GM19467 (cell line): Measurements from ENCODE around the gene EIF4E3.

Source experiments
- ATAC-seq: cut with Tn5 transposase; IDR thresholded peaks from one replicate; pipeline ENCODE4 v1.9.1; 2021; ENCODE audit warnings: mild to moderate bottlenecking, moderate library complexity; ENCODE audit not compliant: unreplicated experiment

EIF4E3 gene

DNA sequence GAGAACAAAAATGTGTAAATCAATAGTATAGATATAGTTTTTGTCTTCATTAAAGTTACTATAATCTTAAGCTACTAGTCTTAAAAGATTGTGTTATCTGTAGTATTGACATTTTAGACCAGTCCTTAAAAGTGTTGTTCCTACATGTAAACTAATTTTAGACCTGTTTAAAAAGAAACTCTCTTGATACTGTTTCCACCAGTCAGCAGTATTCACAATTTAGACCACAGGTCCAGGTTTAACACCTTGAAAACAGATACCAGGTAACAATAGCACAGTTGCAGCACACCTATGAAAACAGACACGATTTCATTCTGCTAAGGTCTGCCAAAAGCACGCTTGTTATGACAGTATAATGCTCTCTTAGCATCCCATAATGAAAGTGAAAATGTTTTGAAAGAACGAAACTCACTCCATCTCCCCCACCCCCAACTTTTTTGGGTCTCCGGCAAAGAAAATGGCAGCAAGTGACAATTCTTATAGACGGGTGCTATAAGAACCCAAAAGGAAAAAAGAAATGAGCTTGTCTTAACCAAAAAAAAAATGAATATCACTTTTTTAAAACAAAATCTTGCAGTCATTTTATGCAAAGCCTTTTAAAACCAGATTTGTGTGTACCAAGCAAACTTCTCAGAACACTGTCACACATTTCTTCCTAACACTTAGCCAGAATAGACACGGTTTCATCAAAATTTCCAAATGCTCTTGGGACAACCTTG is 1.6 kb downstream of the EIF4E3 start:
- ATAC-seq, result no peak

- ATAC-seq, result no peak
Observed at GRCh38 chr3:71722693-71723092, 2.5 kb downstream of the EIF4E3 start.

- ATAC-seq, result no peak
Observed at GRCh38 chr3:71721651-71722157, 3.5 kb downstream of the EIF4E3 start.

GRCh38 chr3:71721002-71721401 is 4.2 kb downstream of the EIF4E3 start:
- ATAC-seq, result no peak

DNA sequence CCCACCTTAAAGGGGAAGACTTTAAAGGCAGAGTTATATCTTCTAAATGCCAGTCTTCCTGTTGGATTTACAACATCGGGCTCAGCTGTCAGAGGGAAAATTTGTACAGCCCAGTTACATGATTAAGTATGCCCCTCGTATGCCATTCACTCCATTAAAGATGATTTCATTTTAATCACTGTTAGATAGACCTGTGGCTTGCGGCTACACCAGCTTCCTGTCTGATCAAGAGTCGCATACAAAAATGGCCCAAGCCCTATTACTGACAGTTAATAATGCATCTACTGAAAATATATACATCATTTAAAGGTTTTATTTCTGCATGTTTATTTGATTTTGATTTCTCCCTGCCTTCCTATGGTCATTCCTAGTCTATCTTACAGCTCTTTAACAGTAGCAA is 7.1 kb downstream of the EIF4E3 start:
- ATAC-seq, result no peak

DNA sequence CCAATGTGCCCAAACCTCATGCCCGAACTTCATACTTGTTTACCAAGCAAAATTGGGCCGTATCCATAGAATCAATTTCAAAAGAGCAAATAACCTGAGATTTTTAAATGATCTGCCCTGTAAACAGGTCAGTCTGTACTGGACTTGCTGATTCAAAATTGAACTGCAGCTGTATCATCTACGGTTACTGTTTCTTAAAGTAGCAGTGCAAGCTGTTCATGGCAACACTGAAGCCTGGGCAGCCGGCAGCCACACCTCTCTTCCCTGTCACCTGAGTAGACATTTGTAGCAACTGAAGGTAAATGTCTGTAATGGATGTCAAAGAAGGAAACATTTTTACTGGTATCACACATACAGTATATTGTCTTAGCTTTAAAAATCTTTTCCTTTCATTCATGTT is 10.6 kb downstream of the EIF4E3 start:
- ATAC-seq, result no peak

DNA sequence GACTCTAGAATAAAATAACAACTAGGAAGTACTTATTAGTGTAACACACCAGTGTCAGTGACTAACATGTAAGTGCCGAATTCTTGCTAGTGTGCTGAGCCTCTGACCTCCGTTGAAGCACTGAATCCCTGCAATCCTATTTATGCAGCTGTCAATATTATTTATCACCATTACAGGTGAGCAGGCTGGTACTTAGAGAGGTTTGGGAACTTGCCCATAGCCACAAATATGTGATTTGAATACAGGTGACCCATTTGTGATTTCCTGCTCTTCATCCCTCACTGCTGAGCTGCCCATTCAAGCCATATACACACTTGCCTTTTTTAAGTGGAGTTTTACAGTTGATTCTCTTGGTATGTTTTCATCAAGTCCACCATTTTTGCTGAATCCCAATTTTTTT is 12.2 kb downstream of the EIF4E3 start:
- ATAC-seq, result no peak

DNA sequence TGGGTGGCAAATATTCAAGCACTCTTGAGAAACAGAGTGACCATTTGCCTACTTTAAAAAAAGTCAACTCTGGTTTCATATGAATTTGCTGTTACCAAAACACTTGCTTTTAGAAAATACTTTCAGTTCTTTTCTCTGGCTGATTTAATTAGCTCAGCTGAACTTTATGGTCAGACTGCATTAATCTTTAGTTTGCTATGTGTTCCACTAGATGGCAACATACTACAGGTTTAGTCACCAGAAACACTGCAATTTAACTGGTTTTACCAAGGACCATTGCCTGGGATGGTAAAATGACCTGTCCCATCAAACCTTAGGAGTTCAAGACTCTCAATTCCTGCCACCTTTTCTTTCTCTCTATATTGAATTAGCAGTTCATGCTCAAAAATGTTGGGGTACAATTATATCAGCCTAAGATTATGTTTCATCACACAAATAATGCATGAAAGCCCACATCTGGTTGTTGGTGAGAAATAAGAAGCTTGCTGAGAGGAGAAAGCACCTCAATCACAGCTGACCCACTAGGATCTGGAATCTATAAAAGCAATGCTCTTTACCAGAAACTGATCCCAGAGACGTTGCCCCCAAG is 14.2 kb downstream of the EIF4E3 start:
- peak; percentile 65 for ATAC-seq

DNA sequence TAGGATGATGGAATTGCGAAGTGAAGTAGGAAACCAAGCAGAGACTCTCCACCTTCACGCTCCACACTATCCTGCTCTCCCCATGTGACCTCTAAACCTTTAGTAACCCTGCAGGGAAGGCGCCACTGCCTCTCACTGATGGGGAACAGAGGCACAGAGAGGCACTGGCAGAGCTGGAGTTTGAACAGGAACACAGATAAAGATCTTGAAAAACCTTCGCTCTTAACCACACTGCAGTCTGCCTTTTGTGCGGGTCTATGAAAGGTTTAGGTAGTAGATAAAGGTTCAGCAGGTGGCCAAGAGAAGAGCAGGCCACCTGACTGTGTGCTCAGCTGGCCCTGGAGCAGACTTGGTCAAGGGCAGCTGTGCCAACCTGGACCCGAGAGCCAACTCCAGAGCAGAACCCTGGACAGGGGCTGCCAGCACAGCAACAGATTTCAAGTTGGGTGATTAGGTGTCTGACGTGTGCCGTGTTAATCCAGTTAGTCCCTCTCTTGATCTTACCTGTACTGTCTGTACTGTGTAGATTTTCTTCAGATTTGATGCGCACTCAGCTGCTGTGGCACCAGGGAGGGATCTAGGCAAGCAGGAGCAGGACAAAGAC is 15.2 kb downstream of the EIF4E3 start:
- no peak for ATAC-seq

GRCh38 chr3:71708476-71709105 is 16.6 kb downstream of the EIF4E3 start:
- ATAC-seq, result no peak

DNA sequence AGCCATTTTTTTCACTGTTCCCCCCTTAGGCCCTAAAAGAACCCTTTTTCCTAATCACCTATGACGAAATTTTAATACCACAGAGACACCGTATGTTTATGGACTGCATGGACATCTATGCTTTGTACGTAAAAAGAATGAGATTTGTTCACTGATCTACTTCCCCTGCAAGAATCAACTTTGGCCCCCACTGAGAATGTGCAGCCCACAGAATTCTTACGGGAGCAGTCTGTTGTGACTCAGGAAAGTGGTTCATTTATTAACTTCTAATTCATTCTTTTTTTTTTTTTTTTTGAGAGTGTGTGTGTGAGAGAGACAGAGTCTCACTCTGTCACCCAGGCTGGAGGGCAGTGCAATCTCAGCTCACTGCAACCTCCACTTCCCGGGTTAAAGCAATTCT is 17.6 kb downstream of the EIF4E3 start:
- no peak for ATAC-seq

GRCh38 chr3:71705681-71706080 is 19.5 kb downstream of the EIF4E3 start:
- no peak for ATAC-seq

DNA sequence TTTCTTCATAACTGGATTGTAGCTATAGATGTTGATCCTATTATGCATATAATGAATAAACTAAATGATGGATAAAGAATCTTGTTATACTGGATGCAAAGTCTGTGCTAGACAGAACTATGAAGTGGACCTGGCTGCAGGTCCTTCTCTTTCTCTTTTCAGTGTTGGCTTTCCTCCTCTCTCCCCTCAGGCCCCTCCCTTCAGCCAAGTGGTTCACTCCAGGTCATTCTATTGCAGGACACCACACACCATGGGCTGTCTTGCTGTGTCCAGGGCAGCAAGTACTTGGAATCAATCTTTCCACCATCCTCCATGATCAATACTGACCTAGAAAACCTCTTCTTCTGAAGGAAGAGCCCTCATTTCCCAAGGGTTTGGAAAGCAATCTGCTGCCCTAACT is 20.3 kb downstream of the EIF4E3 start:
- ATAC-seq, result no peak

DNA sequence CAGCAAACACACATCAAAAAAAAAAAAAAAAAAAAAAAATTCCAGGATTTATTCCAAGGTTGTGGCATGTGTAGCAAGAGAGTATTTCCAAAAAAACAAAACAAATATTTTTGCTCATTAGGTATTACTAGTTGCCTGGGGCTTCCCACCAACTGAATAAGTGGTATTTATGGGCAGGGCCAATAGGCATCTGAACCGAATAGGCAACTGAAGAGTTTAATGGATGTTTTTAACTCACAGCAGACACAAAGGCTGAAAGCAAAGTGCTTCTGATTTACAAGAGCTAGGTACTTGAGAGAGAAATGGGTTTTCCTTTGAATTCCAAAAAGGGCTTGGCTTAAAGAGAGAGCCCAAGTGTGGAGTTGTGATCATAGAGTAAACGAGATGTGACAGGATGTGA is 21.4 kb downstream of the EIF4E3 start:
- ATAC-seq, result no peak

GRCh38 chr3:71702131-71703024 is 22.8 kb downstream of the EIF4E3 start:
- no peak for ATAC-seq

DNA sequence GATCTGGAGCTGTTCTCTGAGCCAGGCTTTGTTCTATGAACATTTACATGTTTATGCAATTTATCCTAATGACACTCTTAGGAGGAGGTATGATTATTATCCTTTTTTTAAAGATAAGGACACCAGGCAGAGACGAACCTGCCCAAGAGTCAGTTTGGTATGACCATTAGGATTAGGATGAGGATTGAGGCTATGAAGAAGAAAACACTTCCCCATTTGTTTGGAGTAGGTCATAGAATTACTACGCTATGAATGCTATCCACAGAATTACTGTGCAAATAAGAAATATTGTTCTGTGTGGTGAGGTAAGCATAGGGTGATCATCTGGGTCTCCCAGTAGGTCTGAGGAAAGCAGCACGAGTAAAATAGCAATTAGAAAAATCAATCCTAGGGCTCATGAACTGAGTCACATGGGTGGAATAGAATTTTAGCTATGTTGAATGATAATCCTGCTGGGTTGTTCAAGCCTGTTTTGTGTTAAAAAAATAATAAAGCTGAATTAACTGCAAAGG is 23.9 kb downstream of the EIF4E3 start:
- ATAC-seq, result no peak

DNA sequence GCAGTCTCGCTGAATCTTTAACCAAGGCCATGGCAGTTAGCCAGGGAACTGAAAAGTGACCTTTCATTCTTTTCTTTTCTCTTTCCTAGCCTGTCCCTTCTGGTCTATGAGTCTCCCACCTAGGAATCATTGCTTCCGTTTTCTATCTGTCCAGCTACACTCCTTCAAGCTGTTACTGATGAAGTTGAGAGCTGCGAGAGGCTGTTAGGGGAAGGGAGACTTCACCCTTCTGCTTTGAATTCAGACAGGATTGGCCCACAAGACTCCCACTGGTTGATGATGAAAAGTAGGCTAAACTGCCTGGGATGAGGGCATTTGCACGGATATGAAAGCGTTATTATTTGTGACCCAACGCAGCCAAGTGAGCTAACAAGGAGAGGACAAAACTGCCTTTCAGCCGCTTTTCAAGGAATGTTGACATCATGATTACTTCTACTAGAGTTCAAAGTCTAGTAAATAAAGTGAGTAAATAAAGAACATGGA is 30.2 kb downstream of the EIF4E3 start:
- no peak for ATAC-seq

- no peak for ATAC-seq
Observed at GRCh38 chr3:71694358-71694999, 30.7 kb downstream of the EIF4E3 start.

DNA sequence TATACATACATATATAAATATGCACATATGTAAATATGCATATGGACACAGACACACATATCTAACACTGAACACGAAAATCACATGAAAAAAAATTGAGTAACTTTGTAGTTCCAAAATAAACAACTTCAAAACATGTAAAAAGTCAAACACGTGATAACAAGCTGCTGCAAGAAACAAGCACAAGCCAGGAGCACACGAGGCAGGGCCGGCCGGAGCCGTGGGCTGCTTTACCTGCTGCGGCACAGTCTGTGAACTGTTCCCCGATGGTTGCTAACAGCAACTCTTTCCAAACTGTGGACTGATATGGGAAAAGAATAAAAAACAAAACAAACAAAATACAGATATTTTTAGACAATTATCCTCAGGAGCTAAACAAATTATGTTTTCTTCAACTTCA is 31.6 kb downstream of the EIF4E3 start:
- ATAC-seq, result no peak

GRCh38 chr3:71692139-71692538 is 33.1 kb downstream of the EIF4E3 start:
- no peak for ATAC-seq
